B cell (primary cell): Measurements from ENCODE around the gene SGPP2. TPM values are rescaled to one million over a fixed set of nuclear protein-coding genes. Genes with fewer than 3 reads are reported as not detected.
A peak's percentile ranks its signal among the peaks of the same experiment; 100 is the strongest.

Experiments
- ATAC-seq: fragments of 200-7000 bp; cut with Tn5 transposase; one replicate; pipeline ENCODE4 v1.10.0; 2021; ENCODE audit warnings: low read depth, mild to moderate bottlenecking, moderate number of reproducible peaks, moderate library complexity
- CTCF ChIA-PET: fragments of 350-600 bp; sonication (Branson Sonifier 250); formaldehyde crosslinking; loops from one replicate; lab custom pipeline; 2021; ENCODE audit warnings: antibody characterized with exemption, inconsistent platforms; lab: Charles Lee
- POLR2A ChIA-PET: fragments of 350-600 bp; sonication (Branson Sonifier 250); formaldehyde crosslinking; loops from one replicate; lab custom pipeline; 2021; ENCODE audit warnings: antibody characterized with exemption; lab: Charles Lee
- DNase-seq: peaks from one replicate; pipeline ENCODE4 v3.0.0; 2013
- H2AFZ ChIP-seq: 2 replicates; pipeline ENCODE4 v1.6.1; 2012; ENCODE audit warnings: mild to moderate bottlenecking, low read depth, low read length; ENCODE audit not compliant: insufficient read depth, poor library complexity, severe bottlenecking
- H3K27ac ChIP-seq, 2 donors: 1 replicate in 1 of 2; 2 replicates in 1 of 2; pipeline ENCODE4 v1.5.1; 2012 to 2013; ENCODE audit warnings: low read length in 2 of 2, mild to moderate bottlenecking in 2 of 2, moderate library complexity in 1 of 2
- H3K27me3 ChIP-seq, 4 experiments: fragments of 200-600 bp in 1 of 4; sonication (generic) in 1 of 4; replicated peaks in 1 of 4; 1 replicate in 2 of 4; 2 replicates in 2 of 4; pipeline versions ENCODE4 v1.6.1 to v1.7.0; 2013 to 2016; ENCODE audit warnings: low read length in 3 of 4, mild to moderate bottlenecking in 2 of 4, mixed read lengths in 1 of 4, moderate library complexity in 1 of 4; ENCODE audit not compliant: insufficient read depth in 4 of 4, control insufficient read depth in 3 of 4; ENCODE audit errors: control extremely low read depth in 1 of 4
- H3K36me3 ChIP-seq, 2 experiments: replicated peaks in 1 of 2; 1 replicate in 1 of 2; 2 replicates in 1 of 2; pipeline versions ENCODE4 v1.6.1 to v1.7.1; 2013; ENCODE audit warnings: low read length in 1 of 2; ENCODE audit not compliant: insufficient read depth in 2 of 2, control insufficient read depth in 1 of 2; ENCODE audit errors: control extremely low read depth in 1 of 2, extremely low read depth in 1 of 2
- H3K4me1 ChIP-seq, 2 donors: fragments of 200-600 bp in 1 of 2; sonication (generic) in 1 of 2; 1 replicate in 1 of 2; 2 replicates in 1 of 2; pipeline versions ENCODE4 v1.5.1 to v1.6.1; 2013 to 2017; ENCODE audit warnings: low read length in 2 of 2; ENCODE audit not compliant: control insufficient read depth in 2 of 2, insufficient read depth in 2 of 2
- H3K4me2 ChIP-seq: replicated peaks from 2 replicates; pipeline ENCODE3; 2012; ENCODE audit warnings: mild to moderate bottlenecking, low read depth, low read length; ENCODE audit not compliant: poor library complexity, severe bottlenecking
- H3K4me3 ChIP-seq, 5 experiments: fragments of 200-600 bp in 1 of 5; sonication (generic) in 1 of 5; 1 replicate in 3 of 5; 2 replicates in 2 of 5; pipeline versions ENCODE4 v1.5.1 to v1.7.0; 2011 to 2016; ENCODE audit warnings: low read length in 4 of 5, mild to moderate bottlenecking in 4 of 5, low read depth in 2 of 5, control low read depth in 1 of 5, moderate library complexity in 1 of 5; ENCODE audit not compliant: insufficient read depth in 1 of 5; ENCODE audit errors: control extremely low read depth in 1 of 5, extremely low read depth in 1 of 5
- H3K79me2 ChIP-seq: fragments of 200-600 bp; sonication (generic); one replicate; pipeline ENCODE4 v1.6.0; 2016; ENCODE audit warnings: low read length; ENCODE audit not compliant: control insufficient read depth, insufficient read depth
- H3K9ac ChIP-seq: fragments of 200-600 bp; sonication (generic); 2 replicates; pipeline ENCODE4 v1.6.1; 2017; ENCODE audit warnings: mild to moderate bottlenecking, low read length, moderate library complexity
- H3K9me3 ChIP-seq, 3 donors: one replicate each; pipeline versions ENCODE4 v1.6.1 to v1.7.1; 2013; ENCODE audit warnings: low read length in 2 of 3; ENCODE audit not compliant: control insufficient read depth in 2 of 3, insufficient read depth in 1 of 3; ENCODE audit errors: control extremely low read depth in 1 of 3
- H4K20me1 ChIP-seq: 2 replicates; pipeline ENCODE4 v1.6.0; 2012; ENCODE audit warnings: mild to moderate bottlenecking, low read length; ENCODE audit not compliant: insufficient read depth, control insufficient read depth, poor library complexity, severe bottlenecking
- H3K27ac Mint-ChIP-seq: one replicate; pipeline ENCODE4 v1.8.0; 2021; ENCODE audit warnings: mixed read lengths
- H3K27me3 Mint-ChIP-seq: one replicate; pipeline ENCODE4 v1.8.0; 2021; ENCODE audit warnings: mixed read lengths
- H3K4me1 Mint-ChIP-seq: one replicate; pipeline ENCODE4 v1.8.0; 2021; ENCODE audit warnings: mixed read lengths
- H3K4me3 Mint-ChIP-seq: one replicate; pipeline ENCODE4 v1.8.0; 2021; ENCODE audit warnings: mixed read lengths
- H3K9me3 Mint-ChIP-seq: one replicate; pipeline ENCODE4 v1.8.0; 2022; ENCODE audit warnings: mixed read lengths; ENCODE audit not compliant: insufficient read depth
- CTCF ChIP-seq: fragments of 200-600 bp; IDR thresholded peaks from one replicate; pipeline ENCODE4 v1.8.0; 2022; ENCODE audit warnings: antibody characterized with exemption, mild to moderate bottlenecking
- EZH2 ChIP-seq: IDR thresholded peaks from 2 replicates; pipeline ENCODE4 v1.6.1; 2012; ENCODE audit warnings: borderline replicate concordance, low read depth, mild to moderate bottlenecking, moderate library complexity, low read length; ENCODE audit not compliant: insufficient read depth, poor library complexity, severe bottlenecking
- WGBS: methylation state at CpG from one replicate; pipeline ENCODE4 v1.1.5; 2013; ENCODE audit warnings: missing lambda C conversion rate; ENCODE audit not compliant: insufficient coverage; 5-methylcytosine and 5-hydroxymethylcytosine counted together
- intact Hi-C: fragments of 100-400 bp; cut with micrococcal nuclease; formaldehyde crosslinking; loops from one replicate; pipeline ENCODE4 v1.10.0; 2022
- polyA plus RNA-seq: library from polyadenylated mRNA; depleted of rRNA; stranded (reverse); fragments of >200 nt; gene quantifications from 2 replicates; pipeline ENCODE4 v1.2.3, GENCODE V29; 2012
- total RNA-seq, 2 donors: library from RNA; stranded (reverse); fragments of 120-200 nt in 1 of 2; gene quantifications; 1 replicate in 1 of 2; 2 replicates in 1 of 2; pipeline versions ENCODE4 v1.2.3 to v1.2.4, GENCODE V29; 2013 to 2022

SGPP2 gene
- total and polyA plus RNA-seq, 2 donors (not counting 1 experiment from before 2014, with no cell fraction given), result 1.5 to 7.7 TPM

GRCh38 chr2:222427646-222428301 lies 3.4 kb downstream of the SGPP2 start:
- H3K27me3 Mint-ChIP-seq, result peaks cover 17% of the 10 kb centered on the region
- H4K20me1 ChIP-seq, result no peaks in the 10 kb centered on the region
- TF ChIP-seq EZH2 (no peak), CTCF (no peak)
- ChIA-PET POLR2A (no interaction called here), CTCF (no interaction called here)
- 60% methylated on average over 1 of the region's 3 CpGs for WGBS
- H3K4me3 Mint-ChIP-seq, result peak overlapping the region; percentile 61
- H3K79me2 ChIP-seq, result no peaks in the 10 kb centered on the region
- peak overlapping the region in 1 of 5 experiments; percentile 9 for H3K4me3 ChIP-seq
- intact Hi-C loops, result loop anchor here (2.0 kb wide), 1 partner anchor 109 kb away; no protein-coding TSS in a partner anchor
- peak overlapping the region; percentile 64 for H3K27ac Mint-ChIP-seq
- peaks cover 0 to 6% (median 1%) of the 10 kb centered on the region in 3 donors for H3K9me3 ChIP-seq
- H3K27me3 ChIP-seq, result peaks cover 0 to 28% (median 4%) of the 10 kb centered on the region in 4 experiments
- H3K4me1 Mint-ChIP-seq, result peaks cover 50% of the 10 kb centered on the region
- peak overlapping the region; percentile 6 for H3K9ac ChIP-seq
- DNase-seq, result peak; percentile 12
- peak overlapping the region; percentile 23 for H3K4me2 ChIP-seq
- H3K9me3 Mint-ChIP-seq, result no peaks in the 10 kb centered on the region
- H3K27ac ChIP-seq, result peak overlapping the region in 1 of 2 donors; percentile 10
- H3K36me3 ChIP-seq, result no peaks in the 10 kb centered on the region
- peaks cover 14 to 45% of the 10 kb centered on the region in 2 donors for H3K4me1 ChIP-seq
- H2AFZ ChIP-seq, result peak overlapping the region; percentile 46
- no peak for ATAC-seq

- intact Hi-C loops, result no loop called here
- WGBS, result 80% methylated on average over 1 of the region's 3 CpGs
Measured at GRCh38 chr2:222430071-222430470, 5.7 kb downstream of the SGPP2 start.

More at GRCh38 chr2:222430071-222430470, 5.7 kb downstream of the SGPP2 start:
- DNase-seq (no peak), ATAC-seq (no peak)
- ChIA-PET CTCF (no interaction called here), POLR2A (no interaction called here)
- Histone ChIP-seq H3K9ac (no peak overlapping the region), H3K4me2 (no peak overlapping the region), H3K4me3 (no peak overlapping the region), H3K4me1 (peaks cover 9 to 43% of the 10 kb centered on the region in 2 donors), H4K20me1 (no peaks in the 10 kb centered on the region), H2AFZ (no peak overlapping the region), H3K27me3 (peaks cover 0 to 17% (median 0%) of the 10 kb centered on the region in 4 experiments), H3K27ac (no peak overlapping the region), H3K36me3 (no peaks in the 10 kb centered on the region), H3K79me2 (no peaks in the 10 kb centered on the region), H3K9me3 (peaks cover 0 to 6% (median 1%) of the 10 kb centered on the region in 3 donors)
- H3K27ac Mint-ChIP-seq, result no peak overlapping the region
- no peaks in the 10 kb centered on the region for H3K9me3 Mint-ChIP-seq
- H3K27me3 Mint-ChIP-seq, result peaks cover 2% of the 10 kb centered on the region
- H3K4me3 Mint-ChIP-seq, result no peak overlapping the region
- TF ChIP-seq CTCF, result no peak
- peaks cover 53% of the 10 kb centered on the region for H3K4me1 Mint-ChIP-seq
